Effector CD4-positive, alpha-beta T cell (primary cell): ENCODE results near the gene SMYD3.

Experiments
- DNase-seq: peaks from one replicate; pipeline ENCODE4 v3.0.0-alpha.2; 2020

Gene SMYD3

DNA sequence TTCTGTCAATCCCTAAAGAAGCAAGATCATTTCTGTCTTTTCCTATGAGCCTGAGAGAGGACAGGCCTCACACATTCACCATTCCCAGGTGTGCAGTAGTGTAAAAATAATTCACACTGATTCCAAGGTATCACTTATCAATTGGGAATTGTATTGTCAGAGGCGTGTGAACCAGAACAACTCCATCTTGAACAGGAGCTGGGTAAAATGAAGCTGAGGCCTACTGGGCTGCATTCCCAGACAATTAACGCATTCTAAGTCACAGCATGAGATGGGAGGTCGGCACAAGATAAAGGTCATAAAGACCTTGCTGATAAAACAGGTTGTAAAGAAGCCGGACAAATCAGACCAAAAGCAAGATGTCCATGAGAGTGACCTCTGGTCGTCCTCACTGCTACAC, 239.2 kb downstream of the SMYD3 start:
- DNase-seq: no peak

DNA sequence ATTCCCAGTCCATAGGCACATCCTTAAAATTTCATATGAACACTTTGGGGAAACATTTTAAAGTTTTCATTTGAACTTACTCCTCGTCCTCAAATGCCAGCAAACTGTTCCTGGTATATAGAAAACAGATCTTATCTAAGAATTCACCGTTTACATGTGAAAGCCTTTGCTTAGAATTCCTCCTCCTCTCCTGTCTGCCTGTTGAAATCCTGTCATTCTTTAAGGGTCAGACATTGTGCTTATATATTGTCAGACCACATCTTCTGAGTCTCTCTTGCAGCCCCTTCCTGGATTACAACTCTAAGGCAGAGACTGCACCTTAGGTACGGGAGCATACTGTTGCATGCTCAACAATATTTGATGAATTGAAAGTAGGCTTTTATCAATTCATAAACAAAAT, 239.7 kb downstream of the SMYD3 start:
- DNase-seq: no peak

DNA sequence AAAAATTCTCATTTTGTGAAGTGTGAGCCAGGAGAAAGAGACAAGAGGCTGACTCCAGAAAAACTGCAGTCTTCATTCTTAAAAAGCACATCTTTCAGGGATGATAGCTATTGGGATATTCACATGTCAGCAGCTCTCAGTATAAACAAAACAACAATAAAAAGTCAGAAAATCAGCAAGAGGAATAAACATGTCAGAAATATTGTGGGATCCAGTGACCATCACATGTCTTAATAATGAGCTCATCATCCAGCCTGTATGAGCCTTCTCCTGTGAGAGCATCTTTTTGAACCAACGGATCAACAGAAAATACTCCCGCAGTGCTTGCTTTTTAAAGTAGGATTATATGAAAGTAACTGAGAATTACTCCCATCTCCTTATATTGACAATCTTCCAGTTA, 241.6 kb downstream of the SMYD3 start:
- DNase-seq: no peak

DNA sequence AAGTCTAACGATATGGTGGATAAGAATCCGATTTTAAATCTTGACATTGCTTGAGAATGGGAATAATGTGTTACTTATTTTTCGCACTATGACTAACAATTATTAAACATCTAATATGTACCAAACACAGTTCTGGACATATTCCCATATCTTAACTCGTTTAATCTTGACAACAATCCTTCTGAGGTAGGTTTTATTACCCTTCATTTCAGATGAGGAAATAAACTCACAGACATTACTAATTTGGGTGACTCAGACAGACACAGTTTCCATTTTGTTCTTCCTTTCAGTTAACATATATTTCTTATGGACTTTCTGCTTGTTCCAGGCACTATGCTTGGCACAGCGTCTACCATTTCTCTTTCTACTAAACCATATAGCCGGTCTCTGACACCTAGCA, 244.8 kb downstream of the SMYD3 start:
- DNase-seq: no peak

DNA sequence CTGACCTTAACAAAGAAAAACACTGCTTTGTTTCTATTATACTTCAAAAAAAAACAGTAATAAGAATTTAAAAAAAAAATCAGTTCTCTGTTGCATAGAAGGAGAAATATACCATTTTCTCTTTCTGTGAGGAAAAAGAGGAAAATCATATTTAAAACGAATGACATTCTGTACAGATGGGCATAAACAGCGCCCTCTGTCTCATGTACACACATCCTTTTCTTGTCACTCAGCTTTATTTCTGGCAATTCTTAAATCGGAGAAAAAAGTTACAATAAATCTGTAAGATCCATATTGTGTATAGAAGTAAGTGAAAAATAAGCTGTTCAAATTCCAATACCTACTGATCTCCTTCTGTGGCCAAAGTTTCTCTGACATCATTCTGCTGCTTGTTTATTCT, 245.4 kb downstream of the SMYD3 start:
- no peak for DNase-seq

DNA sequence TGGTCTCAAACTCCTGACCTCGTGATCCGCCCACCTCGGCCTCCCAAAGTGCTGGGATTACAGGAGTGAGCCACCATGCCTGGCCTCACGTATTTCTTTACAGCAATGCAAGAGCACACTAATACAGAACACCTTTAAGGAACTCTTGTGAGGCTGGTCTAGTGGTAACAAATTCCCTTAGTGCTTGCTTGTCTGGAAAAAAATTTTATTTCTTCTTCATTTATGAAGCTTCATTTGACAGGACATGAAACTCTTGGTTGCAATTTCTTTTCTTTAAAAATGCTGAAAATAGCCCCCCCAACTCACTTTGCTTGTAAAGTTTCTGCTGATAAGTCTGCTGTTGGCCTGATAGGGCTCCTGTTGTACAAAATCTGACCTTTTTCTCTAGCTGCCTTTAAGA, 248.8 kb downstream of the SMYD3 start:
- DNase-seq: no peak

DNA sequence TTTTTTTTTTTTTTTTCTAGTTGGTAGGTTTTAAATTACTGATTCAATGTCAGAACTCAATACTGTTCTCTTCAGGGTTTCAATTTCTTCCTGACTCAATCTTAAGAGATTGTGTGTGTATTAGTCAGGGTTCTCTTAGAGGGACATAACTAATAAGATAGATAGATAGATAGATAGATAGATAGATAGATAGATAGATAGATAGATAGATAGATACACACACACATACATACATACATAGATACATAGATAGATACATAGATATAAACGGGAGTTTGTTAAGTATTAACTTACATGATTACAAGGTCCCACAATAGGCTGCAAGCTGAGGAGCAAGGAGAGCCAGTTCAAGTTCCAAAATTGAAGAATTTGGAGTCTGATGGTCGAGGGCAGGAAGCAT, 251.3 kb downstream of the SMYD3 start:
- no peak for DNase-seq

DNA sequence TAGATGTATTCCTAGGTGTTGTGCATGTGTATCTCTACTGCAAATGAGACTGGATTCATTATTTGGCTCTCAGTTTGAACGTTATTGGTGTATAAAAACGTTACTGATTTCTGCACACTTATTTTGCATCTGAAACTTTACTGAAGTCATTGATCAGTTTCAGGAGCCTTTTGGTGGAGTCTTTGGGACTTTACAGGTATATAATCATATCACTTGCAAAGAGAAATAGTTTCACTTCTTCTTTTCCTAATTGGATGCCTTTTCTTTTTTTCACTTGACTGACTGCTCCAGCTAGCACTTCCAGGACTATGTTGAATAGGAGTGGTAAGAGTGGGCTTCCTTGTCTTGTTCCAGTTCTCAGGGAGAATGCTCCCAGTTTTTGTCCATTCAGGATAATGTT, 252.2 kb downstream of the SMYD3 start:
- DNase-seq: no peak

DNA sequence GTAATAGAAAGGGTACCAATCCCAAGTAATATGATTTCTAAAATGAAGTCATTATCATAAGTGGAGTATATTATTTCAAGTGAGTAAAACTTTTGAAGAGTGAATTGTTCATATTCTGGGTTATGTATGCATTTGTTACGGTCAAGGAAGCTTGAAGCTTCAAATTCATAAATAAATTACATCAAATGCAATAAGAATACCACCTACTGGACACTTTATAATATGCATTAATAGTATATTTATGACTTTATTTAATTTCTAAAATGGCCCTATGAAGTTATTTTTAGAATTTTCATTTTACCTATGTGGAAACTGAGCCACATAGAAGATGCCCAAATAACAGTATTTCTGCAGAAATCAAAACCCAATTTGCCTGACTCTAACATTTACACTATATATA, 260.6 kb downstream of the SMYD3 start:
- no peak for DNase-seq

DNA sequence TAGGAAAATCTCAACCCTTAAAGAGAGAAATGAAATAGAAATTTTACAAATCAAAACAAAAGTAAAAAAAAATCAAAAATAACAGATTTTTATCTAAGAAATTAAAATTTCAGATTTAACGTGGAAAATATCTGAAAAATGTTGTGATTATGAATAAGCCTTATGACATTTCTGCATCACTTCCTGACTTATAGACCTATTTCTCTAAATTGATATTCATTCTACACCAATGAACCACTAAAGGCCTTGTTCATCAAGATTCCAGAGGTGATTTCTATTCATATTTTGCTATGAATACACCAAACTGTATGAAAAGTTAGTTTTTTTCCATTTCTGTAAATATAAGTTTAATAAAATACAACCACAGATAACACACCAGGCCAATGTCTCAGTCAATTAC, 261.5 kb downstream of the SMYD3 start:
- DNase-seq: no peak

DNA sequence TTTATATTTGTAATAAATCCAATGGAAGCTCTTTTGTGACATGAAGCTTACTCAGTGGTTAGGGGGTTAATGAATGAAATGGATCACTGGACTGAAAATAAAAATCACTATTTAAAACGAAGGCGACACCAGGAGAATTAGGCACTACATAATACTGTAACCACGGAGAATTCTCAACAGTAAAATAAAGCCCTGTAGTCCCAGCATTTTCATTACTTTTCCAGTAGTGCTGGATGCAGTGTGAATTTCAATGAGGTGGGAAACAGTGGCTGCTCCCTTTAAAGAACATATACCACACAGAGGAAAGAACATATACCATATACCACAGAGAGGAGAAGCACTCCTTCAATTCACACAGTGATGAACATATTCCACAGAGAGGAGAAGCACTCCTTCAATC, 275.0 kb downstream of the SMYD3 start:
- DNase-seq: no peak

DNA sequence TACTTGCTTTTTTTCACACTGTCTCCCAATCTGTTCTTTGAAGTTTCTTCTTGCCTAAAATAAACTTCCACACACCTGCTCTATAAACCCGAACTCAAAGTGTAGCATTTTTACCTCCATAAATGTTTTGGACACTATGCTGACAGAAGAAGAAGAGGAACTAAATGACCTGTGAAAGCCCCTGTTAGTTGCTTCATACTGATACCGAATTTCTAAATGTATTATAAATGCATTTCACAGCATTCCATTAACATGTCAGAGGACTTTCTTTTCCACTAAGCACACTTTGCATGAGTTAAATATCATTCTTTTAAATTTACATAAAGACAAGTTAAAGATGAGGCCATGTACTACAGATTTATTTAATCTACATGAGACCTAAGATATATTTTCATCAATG, 281.0 kb downstream of the SMYD3 start:
- DNase-seq: no peak

DNA sequence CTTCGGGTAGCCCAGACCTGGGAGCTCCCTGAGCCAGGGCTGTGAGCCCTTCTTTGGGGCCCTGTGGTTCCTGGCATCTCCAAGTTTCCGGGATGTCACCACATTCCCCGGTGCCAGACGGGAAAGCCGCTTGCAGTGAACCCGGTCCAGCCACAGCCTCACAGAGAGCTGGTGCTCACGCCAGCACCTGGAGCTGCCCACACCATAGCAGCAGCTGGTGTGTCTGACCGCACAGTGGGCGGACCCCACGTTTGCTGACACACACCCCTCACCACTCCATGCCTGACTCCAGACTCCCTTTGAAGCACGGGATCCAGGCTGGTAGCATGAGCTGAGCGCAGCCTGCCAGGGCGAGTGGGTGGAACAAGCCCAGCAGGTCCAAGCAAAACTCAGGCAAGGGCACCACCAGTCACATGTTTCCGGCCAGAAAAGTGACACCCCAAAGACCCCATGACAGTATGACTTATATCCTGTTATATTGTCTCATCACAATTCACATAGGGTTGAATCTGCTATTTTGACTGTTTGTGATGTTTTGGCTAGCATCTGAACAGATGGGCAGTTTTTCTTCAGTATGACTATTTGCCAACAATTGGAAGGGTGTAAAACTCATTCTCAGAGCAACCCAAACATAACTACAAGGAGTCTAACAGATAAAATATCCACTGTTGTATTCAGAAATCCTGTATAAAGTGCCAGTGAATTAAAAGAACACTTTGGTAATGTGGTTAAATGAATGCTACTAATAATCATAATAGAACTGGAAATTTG, 285.4 kb downstream of the SMYD3 start:
- no peak for DNase-seq

DNA sequence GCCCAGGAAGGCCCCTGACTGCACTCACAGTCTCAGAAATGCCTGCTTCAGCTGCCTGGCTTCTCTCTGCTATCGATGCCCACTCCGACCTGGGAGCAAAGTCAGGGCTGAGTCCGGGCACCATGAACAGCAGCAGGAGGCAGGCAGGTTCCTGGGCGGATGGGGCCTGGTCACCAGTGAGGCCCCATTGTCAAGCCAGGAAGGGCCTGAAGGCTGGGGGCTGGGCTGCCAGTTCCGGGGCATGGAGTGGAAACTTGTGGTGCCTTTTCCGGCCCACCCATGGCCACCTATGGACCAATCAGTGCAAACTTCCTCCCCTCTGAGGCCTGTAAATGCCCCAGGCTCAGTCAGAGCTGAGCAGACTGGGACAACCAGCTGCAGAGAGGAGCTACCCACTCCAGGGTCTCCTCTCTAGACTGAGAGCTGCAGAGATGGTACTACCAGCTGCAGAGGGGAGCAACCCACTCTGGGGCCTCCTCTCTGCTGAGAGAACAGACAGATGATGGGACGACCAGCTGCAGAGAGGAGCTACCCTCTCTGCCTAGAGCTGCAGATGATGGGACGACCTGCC, 286.5 kb downstream of the SMYD3 start:
- DNase-seq: no peak

DNA sequence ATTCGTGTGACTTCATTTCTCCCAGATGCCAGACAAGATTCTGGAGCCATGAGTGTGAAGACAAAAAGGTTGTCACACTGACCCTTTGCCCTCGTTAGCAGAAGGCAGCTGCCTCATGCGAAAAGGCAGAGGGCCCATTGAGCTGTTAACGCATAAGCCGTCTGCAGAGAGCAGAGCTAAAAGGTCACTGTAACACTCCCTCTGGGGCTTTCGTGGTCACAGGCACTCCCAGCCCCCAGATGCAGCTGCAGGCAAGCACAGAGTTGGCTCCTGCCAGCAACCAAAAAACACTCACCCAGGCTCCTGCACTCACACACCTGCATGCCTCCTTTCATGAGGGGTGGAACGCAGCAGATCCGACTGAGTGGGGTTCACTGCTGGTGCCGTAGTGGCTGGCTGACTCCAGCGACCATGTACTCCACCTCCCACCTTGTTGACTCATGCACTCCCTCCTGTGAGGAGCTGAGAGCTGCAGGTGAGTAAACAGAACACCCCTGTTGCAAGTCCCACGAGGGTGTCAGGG, 287.5 kb downstream of the SMYD3 start:
- no peak for DNase-seq

DNA sequence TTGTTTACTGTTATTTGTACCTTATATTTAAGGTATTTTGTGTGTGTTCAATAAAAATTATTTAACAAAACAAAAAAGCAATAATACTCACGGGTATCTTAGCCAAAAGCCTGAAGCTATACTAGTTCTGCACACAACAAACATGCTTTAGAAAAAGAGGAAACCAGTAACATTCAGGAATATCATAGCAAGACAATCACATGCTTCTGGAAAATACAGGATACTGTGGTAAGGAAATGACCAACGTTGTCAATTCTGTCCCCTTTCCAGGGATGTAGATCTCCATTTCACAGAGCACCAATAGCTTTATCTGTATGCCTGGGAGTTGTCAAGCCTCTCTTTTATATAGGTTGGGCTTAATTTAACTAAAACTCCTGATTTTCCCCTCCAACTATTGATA, 288.4 kb downstream of the SMYD3 start:
- no peak for DNase-seq

DNA sequence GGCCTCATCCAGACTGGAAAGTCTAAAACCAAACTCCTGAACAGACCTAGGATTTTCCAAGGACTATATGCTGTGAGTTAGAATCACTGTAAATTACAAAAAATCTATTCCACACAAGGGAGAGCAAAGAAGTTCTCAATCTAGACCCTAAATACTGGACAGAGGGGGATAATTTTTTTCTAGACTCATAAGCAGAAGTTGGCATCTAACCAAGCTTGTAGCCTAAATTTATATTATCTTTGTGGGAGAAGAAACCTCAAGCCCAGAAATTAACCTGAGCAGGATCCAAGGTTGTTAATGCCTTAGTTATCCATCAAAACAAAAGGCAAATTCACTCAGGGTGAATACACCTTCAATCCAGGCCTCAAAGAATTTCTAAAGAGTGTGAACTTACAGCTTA, 290.2 kb downstream of the SMYD3 start:
- DNase-seq: no peak

DNA sequence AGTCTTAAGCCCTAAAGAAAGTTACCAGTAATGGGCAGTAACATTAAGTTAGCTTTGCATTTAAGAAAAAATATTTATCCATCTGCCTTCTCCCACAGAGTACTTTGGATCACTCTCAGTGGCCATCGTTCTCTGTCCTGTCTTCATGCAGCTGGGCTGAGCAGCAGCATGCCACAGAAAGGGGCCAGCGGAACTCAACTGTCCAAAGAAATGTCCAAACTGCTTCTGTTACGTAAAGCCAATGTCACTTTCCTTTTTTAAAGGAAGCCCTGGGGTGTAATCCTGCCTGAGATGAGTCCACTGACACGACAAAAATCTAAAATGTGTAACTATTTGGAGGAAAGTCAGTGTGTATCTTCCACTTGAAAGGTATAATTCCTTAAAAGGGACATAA, 291.6 kb downstream of the SMYD3 start:
- no peak for DNase-seq

DNA sequence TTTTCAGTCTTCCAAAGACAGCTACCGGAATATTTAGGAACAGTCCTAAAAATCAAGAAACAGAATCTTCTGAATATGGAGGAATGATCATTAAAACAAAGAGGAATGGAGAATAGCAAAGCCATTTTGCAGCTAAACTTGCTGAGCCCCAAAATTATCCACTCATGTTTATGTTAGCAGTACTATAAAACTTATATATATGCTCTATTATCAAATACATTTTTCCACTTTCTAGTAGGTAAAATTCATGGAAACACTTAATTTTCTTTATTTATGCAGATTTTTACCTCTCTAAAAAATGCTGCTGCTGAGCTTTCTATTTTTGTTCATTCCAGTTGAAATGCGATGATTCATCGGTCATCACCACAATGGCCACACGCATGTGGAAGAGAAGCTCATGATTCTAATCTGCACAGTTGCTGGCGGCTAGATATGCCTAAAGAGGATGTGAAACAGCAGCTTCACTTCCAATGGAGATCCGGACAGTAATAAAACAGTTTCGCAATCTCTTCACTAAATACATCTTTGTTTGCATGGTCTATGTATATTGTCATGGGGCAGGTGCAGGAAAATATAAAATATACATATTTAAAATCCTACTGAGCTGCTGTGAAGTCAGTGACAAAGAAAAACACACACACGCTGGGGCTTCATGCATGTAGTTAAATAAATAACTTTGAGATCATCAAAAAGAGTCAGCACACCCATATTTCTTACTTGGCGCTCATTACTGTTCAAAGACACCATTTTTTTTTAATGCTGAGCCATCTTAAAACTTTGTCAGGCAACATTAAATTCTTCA, 292.2 kb downstream of the SMYD3 start:
- no peak for DNase-seq

DNA sequence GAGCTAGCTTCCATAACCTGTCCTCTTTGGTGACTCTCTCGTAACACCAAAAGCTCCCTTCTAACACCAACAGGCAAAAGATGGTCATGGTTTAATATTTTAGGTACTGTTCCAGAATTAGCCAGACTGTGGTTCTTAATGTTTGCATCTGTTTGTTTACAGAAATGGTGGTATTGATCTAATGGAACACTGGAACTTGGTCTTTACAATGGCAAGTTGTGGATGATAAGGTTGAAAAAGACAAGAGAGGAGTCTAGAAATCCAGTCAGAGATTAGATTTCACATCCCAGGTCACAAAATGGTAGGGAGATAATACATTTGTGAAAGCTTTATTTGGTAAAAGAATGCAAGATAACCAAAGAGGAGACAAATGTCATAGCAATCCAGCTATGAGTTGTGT, 293.1 kb downstream of the SMYD3 start:
- no peak for DNase-seq

DNA sequence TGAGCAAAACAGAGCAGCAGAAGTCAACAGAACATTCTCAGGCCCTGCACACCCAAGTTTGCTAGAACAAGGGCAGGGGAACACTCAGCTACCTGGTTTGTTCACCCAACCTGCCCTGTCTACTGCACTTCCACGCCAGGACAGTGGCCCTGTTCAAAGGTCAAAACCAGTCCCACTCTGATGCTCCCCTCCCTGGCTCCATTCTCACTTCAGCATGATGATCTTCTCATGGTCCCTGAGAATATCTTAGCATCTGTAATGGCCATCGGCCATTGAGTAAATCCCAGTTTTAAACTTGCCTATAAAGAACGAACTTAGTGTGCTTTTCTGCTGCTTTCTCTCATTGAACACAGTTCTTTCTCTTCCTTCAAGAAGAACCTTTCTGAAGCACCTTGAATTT, 293.6 kb downstream of the SMYD3 start:
- no peak for DNase-seq

DNA sequence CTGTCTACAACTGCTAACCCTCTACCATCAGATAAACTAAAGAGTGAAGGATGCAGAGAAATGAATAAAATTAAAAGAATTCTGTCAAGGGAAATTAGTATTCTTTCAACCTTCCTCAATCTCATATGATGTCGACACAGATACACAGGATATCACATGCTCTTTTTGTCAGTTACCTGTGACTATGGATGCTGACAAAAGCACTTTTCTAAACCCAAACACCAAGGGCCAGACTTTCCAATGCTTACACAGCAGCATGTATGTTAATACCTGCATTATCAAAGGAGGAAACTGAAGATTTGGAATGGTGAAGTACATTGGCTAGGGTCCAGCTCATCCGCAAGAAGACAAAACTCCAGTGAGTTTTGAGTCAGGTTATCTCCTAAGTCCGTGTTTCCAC, 294.0 kb downstream of the SMYD3 start:
- DNase-seq: no peak

DNA sequence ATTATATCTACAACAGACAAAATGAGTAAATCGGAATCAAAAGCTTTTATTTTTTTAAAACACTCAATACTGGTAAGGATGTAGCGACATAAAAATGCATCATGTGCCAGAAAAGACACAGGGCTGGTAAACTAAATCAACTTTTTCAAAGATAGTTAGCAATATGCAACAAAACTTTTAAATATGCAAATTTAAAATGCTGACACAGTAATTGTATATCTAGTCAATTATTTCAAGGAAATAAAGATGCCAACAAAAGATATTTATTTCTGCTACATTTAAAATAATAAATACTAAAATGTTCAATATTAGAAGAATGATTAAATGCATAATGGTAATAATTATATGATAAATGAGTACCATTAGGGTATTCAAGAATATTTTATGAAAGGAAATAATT, 295.1 kb downstream of the SMYD3 start:
- no peak for DNase-seq

DNA sequence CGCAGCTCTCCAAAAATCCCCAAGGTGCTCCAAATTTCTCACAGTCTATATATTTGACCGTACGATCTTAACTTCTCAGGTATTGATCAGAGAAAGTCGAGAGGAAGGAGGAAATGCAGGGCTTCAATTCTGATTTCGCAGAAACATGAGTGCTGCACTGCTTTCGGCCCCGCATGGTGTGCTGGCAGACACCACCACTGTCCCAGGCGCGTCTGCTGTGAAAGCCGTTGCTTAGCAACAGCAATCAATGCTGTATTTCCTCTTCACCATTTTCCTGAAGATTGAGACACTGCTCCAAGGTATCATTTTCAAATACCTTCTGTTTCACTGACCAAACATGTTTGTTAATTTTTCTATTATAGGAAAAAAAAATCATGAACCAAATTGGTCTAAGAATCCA, 296.3 kb downstream of the SMYD3 start:
- DNase-seq: no peak
